K562 (cell line): Measurements from ENCODE around the gene CELF4. TPM values are rescaled to one million over a fixed set of nuclear protein-coding genes. Genes with fewer than 3 reads are reported as not detected.

Experiments
- ATAC-seq: fragments of 200-7000 bp; cut with Tn5 transposase; 3 replicates; pipeline ENCODE4 v1.9.1; 2020; ENCODE audit warnings: moderate library complexity
- BruUV-seq: library from RNA; stranded (reverse); fragments of 400-500 nt; replicated peaks from 2 replicates; lab custom pipeline; 2021; lab: Mats Ljungman, UMichigan
- CTCF ChIA-PET: fragments of 300-600 bp; formaldehyde crosslinking; extraction: SDS; loops from one replicate; lab custom pipeline; 2021; ENCODE audit warnings: low intra/inter-chr PET ratio; lab: Yijun Ruan, JAX
- POLR2A ChIA-PET: fragments of 300-600, 350-650 bp; sonication (Branson Sonifier 250); formaldehyde crosslinking; extraction: SDS; loops from one replicate; lab custom pipeline; 2021; ENCODE audit warnings: antibody characterized with exemption, inconsistent platforms; lab: Yijun Ruan, JAX
- DNase-seq, 4 experiments: peaks; one replicate each; pipeline versions ENCODE4 v3.0.0 to v3.0.0-alpha.2; 2011 to 2018; ENCODE audit warnings: low spot score in 3 of 4, mixed read lengths in 3 of 4; ENCODE audit errors: extremely low read depth in 1 of 4
- FAIRE-seq: peaks from 2 replicates; lab custom pipeline; 2011; peaks lifted over from hg19 to GRCh38; lab: Jason Lieb, UNC
- H2AFZ ChIP-seq: 2 replicates; pipeline ENCODE4 v1.6.0; 2011; ENCODE audit warnings: low read depth, low read length, control low read depth, inconsistent platforms
- H3K27ac ChIP-seq: fragments of 200-600 bp; 3 replicates; pipeline ENCODE4 v1.8.0; 2011; ENCODE audit warnings: low read depth, mild to moderate bottlenecking, control low read depth, inconsistent platforms, low read length, moderate library complexity, mixed read lengths; ENCODE audit errors: extremely low read depth
- H3K27me3 ChIP-seq, 2 experiments: fragments of 300-600 bp in 1 of 2; 2 replicates in 1 of 2; 3 replicates in 1 of 2; pipeline versions ENCODE4 v1.6.0 to v1.8.0; 2011; ENCODE audit warnings: inconsistent platforms in 2 of 2, low read length in 2 of 2, mild to moderate bottlenecking in 1 of 2, mixed read lengths in 1 of 2, moderate library complexity in 1 of 2; ENCODE audit not compliant: control insufficient read depth in 2 of 2, insufficient read depth in 2 of 2
- H3K36me3 ChIP-seq: fragments of 300-600 bp; 3 replicates; pipeline ENCODE4 v1.8.0; 2011; ENCODE audit warnings: mild to moderate bottlenecking, low read length, inconsistent platforms; ENCODE audit not compliant: control insufficient read depth, insufficient read depth
- H3K4me1 ChIP-seq, 2 experiments: fragments of 200-600 bp in 1 of 2; replicated peaks in 1 of 2; 2 replicates in 1 of 2; 3 replicates in 1 of 2; pipeline versions ENCODE4 v1.5.1 to v1.8.0; 2011; ENCODE audit warnings: inconsistent platforms in 2 of 2, low read length in 2 of 2, mild to moderate bottlenecking in 1 of 2, mixed read lengths in 1 of 2, moderate library complexity in 1 of 2; ENCODE audit not compliant: control insufficient read depth in 2 of 2, insufficient read depth in 2 of 2
- H3K4me2 ChIP-seq: 2 replicates; pipeline ENCODE4 v1.6.1; 2011; ENCODE audit warnings: low read length, control low read depth, inconsistent platforms, mixed read lengths; ENCODE audit not compliant: insufficient read depth
- H3K4me3 ChIP-seq: fragments of 200-600 bp; sonication (generic), shearing (Covaris generic); 2 replicates; pipeline ENCODE4 v1.5.1; 2016; ENCODE audit warnings: control low read depth, inconsistent platforms
- H3K79me2 ChIP-seq: fragments of 200-600 bp; 3 replicates; pipeline ENCODE4 v1.8.0; 2011; ENCODE audit warnings: low read length, inconsistent platforms; ENCODE audit not compliant: control insufficient read depth, insufficient read depth
- H3K9ac ChIP-seq, 2 experiments: 2 replicates each; pipeline versions ENCODE4 v1.6.0 to v1.6.1; 2011; ENCODE audit warnings: low read depth in 2 of 2, low read length in 2 of 2, control low read depth in 1 of 2, inconsistent platforms in 1 of 2, mild to moderate bottlenecking in 1 of 2, mixed read lengths in 1 of 2; ENCODE audit not compliant: insufficient read depth in 1 of 2
- H3K9me1 ChIP-seq: one replicate; pipeline ENCODE4 v1.6.0; 2011; ENCODE audit warnings: inconsistent platforms, mild to moderate bottlenecking, low read length, moderate library complexity; ENCODE audit not compliant: control insufficient read depth, insufficient read depth
- H3K9me3 ChIP-seq: replicated peaks from 2 replicates; pipeline ENCODE4 v1.5.1; 2011; ENCODE audit warnings: low read depth, low read length, inconsistent platforms; ENCODE audit not compliant: control insufficient read depth, insufficient read depth
- H4K20me1 ChIP-seq: replicated peaks from 2 replicates; pipeline ENCODE4 v1.6.1; 2011; ENCODE audit warnings: low read length, inconsistent platforms, mixed read lengths; ENCODE audit not compliant: control insufficient read depth, insufficient read depth
- AFF4 ChIP-seq: sonication (generic); formaldehyde crosslinking; IDR thresholded peaks from 2 replicates; pipeline ENCODE4 v1.8.0; 2023; ENCODE audit warnings: mild to moderate bottlenecking, missing genetic modification reagents
- CHD1 ChIP-seq: fragments of 200-600 bp; sonication (generic); IDR thresholded peaks from one replicate; pipeline ENCODE4 v1.6.1; 2012; ENCODE audit warnings: mild to moderate bottlenecking, moderate library complexity, low read length, inconsistent platforms
- DLX4 ChIP-seq: fragments of 250-450 bp; sonication (Bioruptor Pico); IDR thresholded peaks from 2 replicates; pipeline ENCODE4 v1.6.1; 2021; ENCODE audit warnings: mild to moderate bottlenecking
- DMBX1 ChIP-seq: fragments of 250-450 bp; sonication (Bioruptor Pico); IDR thresholded peaks from 2 replicates; pipeline ENCODE4 v1.8.0; 2022; ENCODE audit warnings: inconsistent platforms, mild to moderate bottlenecking, moderate library complexity, borderline replicate concordance
- GTF2A2 ChIP-seq: IDR thresholded peaks from 2 replicates; pipeline ENCODE4 v1.6.1; 2016; ENCODE audit warnings: mild to moderate bottlenecking, missing genetic modification characterization, missing compliant biosample characterization
- HDAC2 ChIP-seq: fragments of 450-650 bp; IDR thresholded peaks from 2 replicates; pipeline ENCODE4 v1.6.1; 2016; ENCODE audit warnings: mild to moderate bottlenecking
- JUNB ChIP-seq: fragments of 450-650 bp; formaldehyde crosslinking; conservative IDR thresholded peaks from 2 replicates; pipeline ENCODE4 v1.4.0; 2020; ENCODE audit warnings: mild to moderate bottlenecking
- NCOA4 ChIP-seq: fragments of 450-650 bp; IDR thresholded peaks from 2 replicates; pipeline ENCODE4 v1.6.1; 2018; ENCODE audit warnings: mild to moderate bottlenecking; ENCODE audit not compliant: partially characterized antibody
- NFXL1 ChIP-seq: fragments of 450-650 bp; formaldehyde crosslinking; IDR thresholded peaks from 2 replicates; pipeline ENCODE4 v1.4.0; 2021; ENCODE audit warnings: mild to moderate bottlenecking
- SIN3B ChIP-seq: fragments of 450-650 bp; IDR thresholded peaks from 2 replicates; pipeline ENCODE4 v1.6.1; 2017; ENCODE audit warnings: low read depth, mild to moderate bottlenecking, moderate library complexity
- TSC22D4 ChIP-seq: fragments of 450-650 bp; IDR thresholded peaks from 2 replicates; pipeline ENCODE4 v1.6.1; 2016; ENCODE audit warnings: missing genetic modification characterization, missing biosample characterization, control low read depth
- ZFP30 ChIP-seq: fragments of 250-450 bp; sonication (Bioruptor Pico); IDR thresholded peaks from 2 replicates; pipeline ENCODE4 v1.8.0; 2022; ENCODE audit warnings: moderate library complexity, mild to moderate bottlenecking, inconsistent platforms, borderline replicate concordance
- ZNF280B ChIP-seq: fragments of 250-450 bp; sonication (Bioruptor Pico); IDR thresholded peaks from 2 replicates; pipeline ENCODE4 v1.5.1; 2021; ENCODE audit warnings: mild to moderate bottlenecking
- ZNF551 ChIP-seq: fragments of 250-450 bp; sonication (Bioruptor Pico); IDR thresholded peaks from 2 replicates; pipeline ENCODE4 v1.5.0; 2021; ENCODE audit warnings: mild to moderate bottlenecking, moderate library complexity
- ZNF76 ChIP-seq: fragments of 250-450 bp; sonication (Bioruptor Pico); IDR thresholded peaks from 2 replicates; pipeline ENCODE4 v1.4.0; 2020; ENCODE audit warnings: mild to moderate bottlenecking, moderate library complexity, borderline replicate concordance
- in situ Hi-C: fragments of 300-500 bp; cut with MboI; formaldehyde crosslinking; loops from 4 replicates; pipeline ENCODE4 v1.15.0; 2018; ENCODE audit warnings: inconsistent platforms, mixed read lengths
- intact Hi-C: fragments of 100-400 bp; cut with micrococcal nuclease; formaldehyde crosslinking; loops from 2 replicates; pipeline ENCODE4 v1.14.2; 2022
- polyA plus RNA-seq, 8 experiments: library from polyadenylated mRNA; depleted of rRNA in 4 of 8; stranded (reverse) in 5 of 8; unstranded in 3 of 8; fragments of >200 nt; fragmentation: Nextera tagmentation in 2 of 8; fragmentation: Illumina TruSeq in 1 of 8; extraction: Ambion mirVana in 2 of 8; extraction: Trizol in 1 of 8; gene quantifications; 2 replicates each; pipeline versions ENCODE4 v1.2.1 to v1.2.3, GENCODE V29; 2011 to 2014; ENCODE audit warnings: inconsistent platforms in 1 of 8, missing spikeins in 1 of 8
- total RNA-seq, 7 experiments: library from RNA; depleted of rRNA in 6 of 7; stranded (reverse); fragments of >200 nt in 6 of 7; fragmentation: Illumina TruSeq in 2 of 7; extraction: Trizol in 2 of 7; gene quantifications; 2 replicates each; pipeline versions ENCODE4 v1.2.1 to v1.2.3, GENCODE V29; 2011 to 2021; ENCODE audit warnings: low replicate concordance in 1 of 7

The CELF4 gene
- total and polyA plus RNA-seq, 9 of the 15 experiments (the other 6 are each of a cell fraction or from before 2014, with no cell fraction given): 0.04 to 0.24 (median 0.07) TPM; not detected in 3

- no peaks in the 10 kb centered on the region for H3K36me3 ChIP-seq
- ChIA-PET CTCF (no interaction called here), POLR2A (no interaction called here)
- no peaks in the 10 kb centered on the region for H3K4me1 ChIP-seq
- H3K9ac ChIP-seq: no peak overlapping the region
- no peaks in the 10 kb centered on the region for H3K9me1 ChIP-seq
- ATAC-seq: no peak
- in situ Hi-C loops: loop anchor here (10.0 kb wide), 1 partner anchor 154 kb away; no protein-coding TSS in a partner anchor
- H3K27me3 ChIP-seq: no peaks in the 10 kb centered on the region; a peak in 1 of 5 replicates
- DNase-seq: no peak
- no TSS peak for BruUV-seq
- no peak overlapping the region for H3K4me2 ChIP-seq
- no peaks in the 10 kb centered on the region for H4K20me1 ChIP-seq
- no peak overlapping the region for H3K27ac ChIP-seq
- no peaks in the 10 kb centered on the region for H3K79me2 ChIP-seq
- TF ChIP-seq ZNF551 (CRISPR knock-in tag) (no peak), GTF2A2 (tag) (no peak), SIN3B (no peak), TSC22D4 (no peak), ZNF280B (CRISPR knock-in tag) (no peak), JUNB (no peak), DLX4 (CRISPR knock-in tag) (no peak), CHD1 (no peak), HDAC2 (no peak), NCOA4 (no peak), AFF4 (no peak), NFXL1 (CRISPR knock-in tag) (no peak), ZNF76 (CRISPR knock-in tag) (no peak), DMBX1 (CRISPR knock-in tag) (no peak), ZFP30 (CRISPR knock-in tag) (no peak)
- TF ChIP-seq, all 486 proteins: peak for 0
- Histone ChIP-seq H2AFZ (no peak overlapping the region), H3K4me3 (no peak overlapping the region), H3K9me3 (no peaks in the 10 kb centered on the region)
- intact Hi-C loops: no loop called here
- FAIRE-seq: no peak
Measured at GRCh38 chr18:37380546-37381110, 185.0 kb downstream of the CELF4 start.
